Spleen (tissue), 11 donors: ENCODE results near the gene PPP2R3B. TPM values are rescaled to one million over a fixed set of nuclear protein-coding genes. Genes with fewer than 3 reads are reported as not detected.

Experiments
- DNase-seq: peaks from one replicate; pipeline ENCODE4 v3.0.0-alpha.2; 2020
- H3K27ac ChIP-seq, 8 donors: fragments of 200-600 bp; sonication (generic) in 7 of 8; 1 replicate in 4 of 8; 2 replicates in 4 of 8; pipeline versions ENCODE4 v1.5.0 to v1.8.0; 2016 to 2021; ENCODE audit warnings: inconsistent platforms in 4 of 8, mild to moderate bottlenecking in 4 of 8, moderate library complexity in 1 of 8
- H3K27me3 ChIP-seq, 7 donors: fragments of 200-600 bp; sonication (generic) in 6 of 7; replicated peaks in 1 of 7; 1 replicate in 4 of 7; 2 replicates in 3 of 7; pipeline versions ENCODE4 v1.5.0 to v1.8.0; 2016 to 2021; ENCODE audit warnings: inconsistent platforms in 3 of 7, mild to moderate bottlenecking in 1 of 7
- H3K36me3 ChIP-seq, 6 donors: fragments of 200-600 bp; sonication (generic) in 5 of 6; 1 replicate in 4 of 6; 2 replicates in 2 of 6; pipeline versions ENCODE4 v1.5.0 to v1.8.0; 2016 to 2021; ENCODE audit warnings: inconsistent platforms in 2 of 6
- H3K4me1 ChIP-seq, 6 donors: fragments of 200-600 bp; sonication (generic) in 5 of 6; 1 replicate in 3 of 6; 2 replicates in 3 of 6; pipeline versions ENCODE4 v1.5.0 to v1.8.0; 2016 to 2021; ENCODE audit warnings: inconsistent platforms in 3 of 6
- H3K4me3 ChIP-seq, 8 donors: fragments of 200-600 bp; sonication (generic) in 7 of 8; 1 replicate in 4 of 8; 2 replicates in 4 of 8; pipeline versions ENCODE4 v1.5.0 to v1.8.0; 2016 to 2021; ENCODE audit warnings: inconsistent platforms in 4 of 8, mild to moderate bottlenecking in 4 of 8, moderate library complexity in 2 of 8
- H3K9me3 ChIP-seq, 8 donors: fragments of 200-600 bp; sonication (generic) in 7 of 8; 1 replicate in 4 of 8; 2 replicates in 4 of 8; pipeline versions ENCODE4 v1.5.0 to v1.8.0; 2016 to 2021; ENCODE audit warnings: inconsistent platforms in 4 of 8
- CTCF ChIP-seq, 11 experiments: fragments of 200-600 bp in 7 of 11; fragments of 450-650 bp in 4 of 11; sonication (generic) in 4 of 11; IDR thresholded peaks in 8 of 11; conservative IDR thresholded peaks in 3 of 11; 1 replicate in 7 of 11; 2 replicates in 4 of 11; pipeline versions ENCODE4 v1.4.0 to v1.8.0; 2016 to 2021; ENCODE audit warnings: antibody characterized with exemption in 11 of 11, inconsistent platforms in 4 of 11, mild to moderate bottlenecking in 1 of 11
- POLR2A ChIP-seq, 3 donors: fragments of 450-650 bp; IDR thresholded peaks; one replicate each; pipeline ENCODE4 v1.5.1; 2017; ENCODE audit warnings: antibody characterized with exemption in 3 of 3, mild to moderate bottlenecking in 1 of 3
- POLR2AphosphoS5 ChIP-seq, 3 donors: sonication (generic); formaldehyde crosslinking; IDR thresholded peaks; one replicate each; pipeline ENCODE4 v1.5.1; 2017; ENCODE audit warnings: antibody characterized with exemption in 3 of 3
- WGBS, 5 donors: extraction: QIAGEN DNeasy Blood & Tissue Kit in 3 of 5; methylation state at CpG; one replicate each; pipeline versions ENCODE4 v1.1.5 to v1.1.7; 2013 to 2018; 5-methylcytosine and 5-hydroxymethylcytosine counted together
- intact Hi-C: fragments of 100-400 bp; cut with DNase I; formaldehyde crosslinking; loops from one replicate; pipeline ENCODE4 v1.15.0; 2023; ENCODE audit warnings: low total_unique reads
- polyA plus RNA-seq, 3 donors: library from polyadenylated mRNA; stranded (reverse); fragments of 200-250 nt; gene quantifications; one replicate each; pipeline ENCODE4 v1.2.1, GENCODE V29; 2013
- total RNA-seq, 7 donors: library from RNA; depleted of rRNA in 3 of 7; stranded (reverse); fragments of >200 nt in 3 of 7; fragmentation: NEBNext Ultra II Directional in 4 of 7; extraction: Animal tissue kit (Norgen Biotek cat#: 25700) in 4 of 7; gene quantifications; one replicate each; pipeline versions ENCODE4 v1.1.0 to v1.2.1, GENCODE V29; 2016 to 2021
- donor health status: healthy with polysubstance abuse.
- donor health status: DM: no; HTN: no; CAD: no; lungs with moderate emphysema.
- donor health status: DM: no; HTN: no; CAD: no.
- donor health status: Bipolar disorder and iron deficiency.
- donor health status: healthy.
- donor health status: DM: no; HTN: no; CAD: no.
- donor health status: DM: yes; HTN: yes; CAD: no.

Gene PPP2R3B
- total and polyA plus RNA-seq, 10 donors = 12.6 to 62.2 (median 26.9) TPM

DNA sequence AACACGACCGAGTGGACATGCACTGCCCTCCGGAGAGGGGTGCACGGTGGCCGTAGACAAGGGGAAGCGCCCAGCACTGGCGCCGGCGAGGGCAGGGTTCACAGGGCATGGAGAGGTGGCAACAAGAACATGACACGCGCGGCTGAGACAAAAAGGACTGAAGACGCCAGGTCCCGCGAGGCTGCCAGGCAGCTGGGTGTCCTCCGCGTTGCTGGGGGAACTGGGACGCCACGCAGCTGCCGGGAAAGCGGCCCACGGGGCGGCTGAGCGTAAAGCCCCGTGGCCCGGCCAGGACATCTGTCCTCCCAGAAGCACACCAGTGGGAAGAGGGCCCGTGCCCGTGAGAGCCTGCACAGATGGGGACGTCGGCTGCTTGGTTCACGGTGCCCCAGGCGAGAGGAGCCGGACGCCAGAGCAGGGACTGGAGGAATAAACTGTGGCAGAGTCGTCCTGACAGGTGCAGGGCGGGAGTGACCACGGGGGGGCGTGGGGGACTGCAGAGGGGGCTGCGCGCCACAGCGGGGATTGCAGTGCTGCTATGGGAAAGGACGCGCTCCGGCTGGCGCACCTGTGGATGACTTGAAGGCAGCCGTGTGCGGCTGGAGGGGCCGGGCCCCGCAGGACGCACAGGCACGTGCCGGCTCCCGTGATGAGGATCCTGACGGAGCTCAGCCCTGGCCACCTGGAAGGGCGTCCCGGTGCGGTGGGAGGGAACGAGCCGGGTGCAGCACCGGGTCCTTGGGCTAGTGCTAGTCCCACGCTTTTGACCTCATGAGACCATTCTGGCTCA is 36.0 kb downstream of the PPP2R3B start:
- TF ChIP-seq POLR2AphosphoS5 (IDR thresholded peaks at IDR 0.05) (no peak), CTCF (IDR thresholded peaks at IDR 0.05 in 8 of 11, conservative IDR thresholded peaks at IDR 0.05 in 3 of 11) (no peak), POLR2A (IDR thresholded peaks at IDR 0.05) (no peak)
- peak; percentile 71 for DNase-seq
- H3K4me1 ChIP-seq = peaks cover 0 to 23% (median 7%) of the 10 kb centered on the region in 6 donors
- H3K27ac ChIP-seq = peak overlapping the region in 4 of 8 donors; percentile 75 to 79 (median 77)
- no peaks in the 10 kb centered on the region for H3K9me3 ChIP-seq
- H3K27me3 ChIP-seq = no peaks in the 10 kb centered on the region
- H3K36me3 ChIP-seq = peaks cover 0 to 56% (median 3%) of the 10 kb centered on the region in 6 donors
- intact Hi-C loops = no loop called here
- H3K4me3 ChIP-seq = no peak overlapping the region
- WGBS, 5 donors = 92 to 97% (median 94%) methylated on average over 51 to 61 of the region's 61 CpGs

- 74 to 88% (median 76%) methylated on average over 20 of the region's 20 CpGs for WGBS, 5 donors
- Histone ChIP-seq H3K27me3 (no peaks in the 10 kb centered on the region), H3K27ac (peak overlapping the region in 5 of 8 donors; percentile 75 to 83 (median 78)), H3K9me3 (no peaks in the 10 kb centered on the region), H3K36me3 (peaks cover 0 to 60% (median 6%) of the 10 kb centered on the region in 6 donors), H3K4me3 (no peak overlapping the region), H3K4me1 (peaks cover 0 to 23% (median 7%) of the 10 kb centered on the region in 6 donors)
- intact Hi-C loops = no loop called here
- peak; percentile 76 for DNase-seq
- no peak for TF ChIP-seq POLR2A (IDR thresholded peaks at IDR 0.05)
- TF ChIP-seq CTCF (IDR thresholded peaks at IDR 0.05 in 8 of 11, conservative IDR thresholded peaks at IDR 0.05 in 3 of 11) = peak in 5 of 11 experiments; percentile 6 to 35 (median 21)
- peak in 2 of 3 donors; percentile 60 to 75 for TF ChIP-seq POLR2AphosphoS5 (IDR thresholded peaks at IDR 0.05)
These were observed 36.6 kb downstream of the PPP2R3B start for GRCh38 chrX:350148-350533.

DNA sequence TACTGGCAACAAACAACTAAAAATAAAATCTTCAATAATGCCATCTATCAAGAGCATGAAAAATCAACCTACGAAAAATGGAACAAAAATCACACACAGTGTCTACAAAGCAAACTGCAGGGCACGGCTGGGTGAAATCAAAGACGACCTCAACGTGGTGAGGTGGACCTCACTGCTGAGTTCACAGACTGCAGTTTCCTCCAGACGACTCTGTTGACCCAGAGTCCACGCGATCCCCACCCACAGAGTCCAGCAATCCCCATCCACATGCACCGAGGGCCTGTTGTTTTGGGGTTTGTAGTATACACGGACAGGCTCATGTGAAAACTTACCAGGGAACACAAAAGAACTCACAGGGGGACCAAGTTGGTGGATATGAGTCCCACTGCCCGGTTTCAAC is 37.0 kb downstream of the PPP2R3B start:
- peak; percentile 41 for DNase-seq
- intact Hi-C loops = no loop called here

More for the DNA sequence above, 37.0 kb downstream of the PPP2R3B start:
- H3K27ac ChIP-seq = peak overlapping the region in 7 of 8 donors; percentile 27 to 83 (median 76)
- TF ChIP-seq CTCF (IDR thresholded peaks at IDR 0.05 in 8 of 11, conservative IDR thresholded peaks at IDR 0.05 in 3 of 11) (no peak), POLR2AphosphoS5 (IDR thresholded peaks at IDR 0.05) (no peak), POLR2A (IDR thresholded peaks at IDR 0.05) (no peak)
- peaks cover 0 to 23% (median 7%) of the 10 kb centered on the region in 6 donors for H3K4me1 ChIP-seq
- peaks cover 0 to 60% (median 9%) of the 10 kb centered on the region in 6 donors for H3K36me3 ChIP-seq
- no peaks in the 10 kb centered on the region for H3K27me3 ChIP-seq
- no peaks in the 10 kb centered on the region for H3K9me3 ChIP-seq
- H3K4me3 ChIP-seq = no peak overlapping the region
- WGBS, 5 donors = 66 to 77% (median 75%) methylated on average over 10 of the region's 10 CpGs
